GM10266 (cell line): ENCODE measurements around the gene PRPS2.

Source experiments
- DNase-seq: peaks from one replicate; pipeline ENCODE4 v3.0.0; 2012; ENCODE audit errors: extremely low spot score
- CTCF ChIP-seq: IDR thresholded peaks from 2 replicates; pipeline ENCODE4 v1.5.1; 2012; ENCODE audit warnings: mild to moderate bottlenecking, low read depth; ENCODE audit not compliant: control insufficient read depth, insufficient read depth; ENCODE audit errors: missing control alignments

PRPS2 gene

DNA sequence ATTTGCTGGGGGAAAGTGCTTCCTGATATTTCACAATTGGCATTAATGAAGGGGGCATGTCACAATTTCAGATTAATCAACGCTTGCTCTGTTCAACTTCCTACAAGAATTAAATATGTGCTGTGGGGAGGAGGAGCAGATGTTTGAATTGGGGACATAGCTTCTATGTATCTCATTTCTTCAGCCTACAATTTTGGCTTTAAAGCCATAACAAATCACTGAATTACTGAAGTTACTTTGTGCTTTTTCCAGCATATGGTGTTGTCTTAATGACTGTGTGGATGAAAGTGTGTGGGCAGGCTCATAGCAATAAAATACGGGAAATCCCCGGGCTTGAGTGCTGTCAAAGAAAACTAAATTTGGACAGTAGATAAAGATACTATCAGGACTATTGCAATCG is 76.5 kb downstream of the PRPS2 start:
- DNase-seq: no peak

GRCh38 chrX:12868747-12869146 is 77.5 kb downstream of the PRPS2 start:
- no peak for TF ChIP-seq CTCF
- no peak for DNase-seq

More for the DNA sequence above, 76.5 kb downstream of the PRPS2 start:
- no peak for TF ChIP-seq CTCF

GRCh38 chrX:12871257-12871656 is 80.0 kb downstream of the PRPS2 start:
- no peak for DNase-seq
- no peak for TF ChIP-seq CTCF

DNA sequence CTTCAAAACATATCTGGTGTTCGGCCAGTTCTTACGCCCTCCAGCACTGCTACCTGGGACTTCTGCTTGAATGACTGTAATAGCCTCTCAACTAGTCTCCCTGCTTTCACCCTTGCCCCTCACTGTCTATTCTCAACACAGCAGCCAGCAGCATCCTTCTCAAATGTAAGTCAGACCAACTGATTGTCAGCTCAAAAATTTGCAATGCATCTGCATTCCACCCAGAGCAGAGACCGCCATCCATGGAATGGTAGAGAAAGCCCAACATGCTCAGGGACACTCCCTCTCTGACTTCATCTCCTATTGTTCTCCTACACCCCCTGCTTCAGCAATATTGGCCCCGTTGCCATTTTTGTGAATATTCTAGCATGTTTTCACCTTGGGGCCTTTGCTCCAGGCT is 81.5 kb downstream of the PRPS2 start:
- no peak for TF ChIP-seq CTCF
- DNase-seq: no peak
